HT-29 (cell line): ENCODE data around the gene GPAT2. TPM values are rescaled to one million over a fixed set of nuclear protein-coding genes. Genes with fewer than 3 reads are reported as not detected.
"Not testable (repeated sequence)": the region's sequence is repeated elsewhere in the genome, so short reads cannot be mapped to it uniquely, and the experiment has no call there.

ENCODE experiments used
- DNase-seq: peaks from one replicate; pipeline ENCODE4 v3.0.0-alpha.2; 2015; ENCODE audit warnings: low spot score
- total RNA-seq: library from RNA; depleted of rRNA; stranded (reverse); fragments of >200 nt; shearing (Covaris generic); gene quantifications from 2 replicates; pipeline ENCODE4 v1.2.3, GENCODE V29; 2014; rRNA removed

The GPAT2 gene, protein sequence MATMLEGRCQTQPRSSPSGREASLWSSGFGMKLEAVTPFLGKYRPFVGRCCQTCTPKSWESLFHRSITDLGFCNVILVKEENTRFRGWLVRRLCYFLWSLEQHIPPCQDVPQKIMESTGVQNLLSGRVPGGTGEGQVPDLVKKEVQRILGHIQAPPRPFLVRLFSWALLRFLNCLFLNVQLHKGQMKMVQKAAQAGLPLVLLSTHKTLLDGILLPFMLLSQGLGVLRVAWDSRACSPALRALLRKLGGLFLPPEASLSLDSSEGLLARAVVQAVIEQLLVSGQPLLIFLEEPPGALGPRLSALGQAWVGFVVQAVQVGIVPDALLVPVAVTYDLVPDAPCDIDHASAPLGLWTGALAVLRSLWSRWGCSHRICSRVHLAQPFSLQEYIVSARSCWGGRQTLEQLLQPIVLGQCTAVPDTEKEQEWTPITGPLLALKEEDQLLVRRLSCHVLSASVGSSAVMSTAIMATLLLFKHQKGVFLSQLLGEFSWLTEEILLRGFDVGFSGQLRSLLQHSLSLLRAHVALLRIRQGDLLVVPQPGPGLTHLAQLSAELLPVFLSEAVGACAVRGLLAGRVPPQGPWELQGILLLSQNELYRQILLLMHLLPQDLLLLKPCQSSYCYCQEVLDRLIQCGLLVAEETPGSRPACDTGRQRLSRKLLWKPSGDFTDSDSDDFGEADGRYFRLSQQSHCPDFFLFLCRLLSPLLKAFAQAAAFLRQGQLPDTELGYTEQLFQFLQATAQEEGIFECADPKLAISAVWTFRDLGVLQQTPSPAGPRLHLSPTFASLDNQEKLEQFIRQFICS
- not detected in 2 replicates for total RNA-seq

- DNase-seq = not testable (repeated sequence)
These were observed at the start of gene GPAT2 for GRCh38 chr2:96034792-96035191. Gene GPAT2, minus strand, starts transcription at chr2:96034916. Its CDS starts 2,557 bp downstream, at chr2:96032359.

DNA sequence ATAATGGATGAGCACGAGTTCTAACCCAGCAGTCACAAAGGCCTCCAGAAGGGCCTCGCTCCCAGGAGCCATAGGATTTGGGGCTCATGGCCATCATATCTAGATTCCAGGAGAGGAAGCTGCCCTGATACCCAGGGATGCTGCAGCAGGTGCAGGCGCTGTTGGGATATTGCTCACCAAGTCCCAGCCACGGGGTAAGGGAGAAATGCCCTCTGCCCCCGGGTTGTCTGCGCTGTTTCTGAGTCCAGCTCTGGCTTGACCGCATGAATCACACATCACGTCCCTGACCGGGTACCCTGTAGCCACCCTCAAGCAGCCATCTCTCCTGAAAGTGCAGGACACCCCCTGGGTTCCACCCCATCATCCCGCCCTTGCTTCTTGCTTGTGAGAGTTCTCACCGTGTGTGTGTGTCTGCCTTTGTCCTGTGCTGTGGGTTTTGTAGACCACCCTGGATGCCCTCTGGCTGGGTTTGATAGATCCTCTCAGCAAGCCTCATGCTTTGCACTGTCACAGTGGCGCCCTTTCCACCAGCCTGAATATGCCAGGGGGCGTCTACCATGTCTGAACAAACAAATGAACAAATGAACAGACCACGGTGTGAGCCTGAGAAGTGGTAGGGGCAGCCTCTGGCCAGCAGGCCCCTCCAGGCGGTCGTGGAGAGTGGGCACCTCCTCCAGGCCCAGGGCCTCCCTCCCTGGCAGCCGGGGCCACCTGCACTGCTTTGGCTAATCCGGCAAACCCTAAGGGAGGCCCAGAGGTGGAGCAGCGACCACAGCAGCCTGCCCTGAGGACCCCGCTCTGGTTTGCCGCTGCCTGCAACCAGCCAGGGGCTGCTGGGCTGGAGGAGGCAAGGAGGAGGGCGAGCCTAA is 49.5 kb upstream of the GPAT2 start:
- no peak for DNase-seq

DNA sequence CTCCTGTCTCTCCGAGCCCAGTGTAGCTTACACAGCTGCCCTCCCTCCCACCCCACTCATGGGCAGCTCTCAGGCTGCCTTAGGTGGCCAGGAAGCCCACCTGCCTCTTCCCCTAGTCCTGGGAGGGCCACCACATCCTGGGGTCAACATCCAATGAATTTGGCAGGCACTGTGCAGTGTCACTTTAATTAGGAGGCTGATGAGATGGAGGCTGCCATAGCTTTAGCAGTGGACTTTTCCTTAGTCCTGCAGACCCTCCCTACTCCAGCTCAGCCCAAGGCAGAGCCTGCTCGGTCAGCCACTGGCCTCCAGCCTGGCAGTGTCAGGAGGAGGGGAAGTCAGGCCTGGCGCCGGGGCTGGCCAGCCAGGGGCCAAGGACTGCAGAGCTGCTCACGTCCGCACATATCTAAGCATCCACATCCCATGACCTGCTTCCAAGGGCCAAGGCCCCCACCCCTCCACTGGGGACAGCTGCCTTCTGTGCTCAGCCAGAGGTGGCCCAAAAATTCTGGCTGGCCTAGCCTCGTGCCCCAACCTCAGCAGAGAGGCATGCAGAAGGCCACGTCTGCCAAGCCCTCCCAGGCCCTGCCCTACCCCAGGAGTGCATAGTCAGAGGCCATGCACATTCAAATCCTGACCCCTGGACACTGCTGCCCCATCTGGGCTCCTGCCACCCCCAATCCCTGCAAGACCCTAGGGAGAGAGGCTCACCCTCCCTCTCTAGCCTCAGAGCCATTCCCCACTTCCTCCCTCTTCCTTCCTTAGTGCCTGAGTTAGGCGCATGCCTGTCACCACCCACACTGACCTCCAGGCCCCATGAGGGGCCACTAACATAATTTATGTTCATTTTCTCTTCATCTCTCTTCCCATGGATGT is 48.6 kb upstream of the GPAT2 start:
- DNase-seq = no peak

GRCh38 chr2:96082211-96083063 is 47.7 kb upstream of the GPAT2 start:
- no peak for DNase-seq

GRCh38 chr2:96081042-96081441 is 46.3 kb upstream of the GPAT2 start:
- DNase-seq = no peak

DNA sequence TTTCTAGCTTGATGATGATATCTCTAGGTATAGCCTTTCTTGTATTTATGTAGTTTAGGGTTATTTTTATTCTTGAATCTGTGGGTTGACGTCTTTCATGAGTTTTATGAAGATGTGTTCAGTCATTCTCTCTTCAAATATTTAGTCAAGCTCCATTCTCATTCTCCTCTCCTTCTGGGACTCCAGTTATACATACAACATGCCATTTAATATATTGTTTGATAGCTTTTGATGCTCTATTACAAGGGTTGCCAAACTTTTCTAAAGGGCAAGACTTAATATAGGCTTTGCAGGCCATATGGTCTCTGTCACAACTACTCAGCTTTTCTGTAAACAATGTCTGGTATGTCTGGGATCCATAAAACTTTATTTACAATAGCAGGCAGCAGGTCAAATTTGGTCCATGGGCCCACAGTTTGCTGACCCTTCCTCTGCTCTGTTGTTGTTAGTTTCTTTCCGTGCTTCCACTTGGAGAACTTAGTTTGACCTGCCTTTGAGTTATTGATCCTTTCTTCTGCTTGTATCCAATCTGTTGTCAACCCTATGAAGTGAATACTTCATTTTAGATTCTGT is 40.6 kb upstream of the GPAT2 start:
- no peak for DNase-seq

DNA sequence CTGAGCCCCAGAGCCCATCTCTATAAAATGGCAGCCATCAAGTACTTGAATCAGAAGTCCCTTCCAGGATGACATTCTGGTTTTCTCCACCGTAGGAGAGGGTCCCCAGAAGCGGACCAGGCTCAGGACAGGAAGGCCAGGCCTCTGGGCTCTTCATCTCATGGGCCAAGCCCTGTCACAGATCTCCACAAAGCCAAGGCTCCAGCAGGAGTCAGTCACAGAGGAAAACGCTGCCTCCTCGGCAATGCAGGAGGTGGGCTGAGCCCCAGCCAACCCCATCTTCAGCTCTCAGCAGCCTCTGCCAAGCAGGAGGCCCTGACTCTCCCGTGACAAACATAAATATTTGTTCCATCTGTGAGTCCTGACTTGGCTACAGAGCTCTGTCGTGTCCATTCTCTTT is 39.4 kb upstream of the GPAT2 start:
- no peak for DNase-seq

DNA sequence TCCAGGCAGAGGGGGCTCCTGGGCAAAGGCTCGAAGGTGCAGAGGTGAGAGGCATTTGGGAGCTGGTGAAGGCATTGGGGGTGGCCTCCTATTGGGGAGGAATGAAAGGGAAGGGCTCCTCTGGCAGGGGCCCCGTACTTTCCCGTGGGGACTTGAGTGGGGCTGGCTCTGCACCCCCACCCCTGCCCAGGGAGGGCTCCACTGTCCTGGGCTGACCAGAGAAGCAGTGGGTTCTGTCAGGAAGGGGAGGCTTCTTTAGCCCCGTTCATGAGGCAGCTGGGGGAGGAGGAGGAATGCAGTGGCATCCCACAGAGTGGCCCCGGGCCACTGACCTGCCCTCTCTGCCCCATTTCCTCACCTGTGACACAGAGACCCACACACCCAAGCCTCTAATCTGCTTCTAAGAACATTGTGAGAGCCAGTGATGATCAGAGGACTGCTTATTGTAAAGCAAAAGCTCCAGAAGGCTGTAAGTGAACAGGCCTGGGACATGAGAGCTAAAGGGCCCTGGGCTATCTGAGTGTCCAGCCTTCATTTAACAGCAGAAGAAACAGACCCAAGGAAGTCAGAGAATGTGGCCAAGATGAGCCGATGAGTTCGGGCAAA is 38.6 kb upstream of the GPAT2 start:
- no peak for DNase-seq

DNA sequence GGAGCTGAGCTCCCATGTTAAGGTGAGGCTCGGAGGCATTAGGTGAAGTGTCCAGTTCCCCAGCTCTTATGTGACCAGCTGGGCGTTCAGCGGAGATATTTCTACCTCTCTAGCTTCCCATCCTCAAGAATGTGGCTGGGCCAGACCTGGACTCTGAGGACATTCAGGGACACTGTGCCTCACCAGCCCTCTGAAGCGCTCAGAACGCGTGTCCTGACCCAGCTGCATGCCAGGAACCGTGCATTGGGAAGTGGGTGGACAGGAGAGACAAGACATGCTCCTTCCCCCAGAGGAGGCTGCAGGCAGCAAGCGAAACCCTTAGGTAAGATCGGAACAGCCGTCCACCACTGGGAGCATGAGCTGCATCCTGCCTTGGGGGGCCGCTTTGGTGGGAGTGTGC is 38.0 kb upstream of the GPAT2 start:
- no peak for DNase-seq

- DNase-seq = not testable (repeated sequence)
These were observed 37.3 kb upstream of the GPAT2 start for GRCh38 chr2:96071977-96072491.

GRCh38 chr2:96071087-96071976 is 36.6 kb upstream of the GPAT2 start:
- not testable (repeated sequence) for DNase-seq

GRCh38 chr2:96070351-96070750 is 35.6 kb upstream of the GPAT2 start:
- DNase-seq = not testable (repeated sequence)

DNA sequence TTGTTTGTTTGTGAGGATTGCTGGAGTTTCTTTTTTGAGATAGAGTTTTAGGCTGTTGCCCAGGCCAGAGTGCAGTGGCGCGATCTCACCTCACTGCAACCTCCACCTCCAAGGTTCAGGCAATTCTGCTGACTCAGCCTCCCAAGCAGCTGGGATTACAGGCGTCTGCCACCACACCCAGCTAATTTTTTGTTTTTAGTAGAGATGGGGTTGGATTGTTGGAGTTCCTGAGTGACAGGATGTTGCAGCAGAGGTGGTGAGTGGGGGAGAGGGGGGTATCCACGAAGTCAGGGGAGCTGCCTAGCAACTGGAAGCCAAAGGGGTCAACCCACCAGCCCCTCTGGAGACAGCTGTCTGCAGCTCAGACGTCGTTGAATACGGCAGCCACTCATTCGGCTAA is 35.2 kb upstream of the GPAT2 start:
- not testable (repeated sequence) for DNase-seq

GRCh38 chr2:96067902-96068581 is 33.3 kb upstream of the GPAT2 start:
- not testable (repeated sequence) for DNase-seq

DNA sequence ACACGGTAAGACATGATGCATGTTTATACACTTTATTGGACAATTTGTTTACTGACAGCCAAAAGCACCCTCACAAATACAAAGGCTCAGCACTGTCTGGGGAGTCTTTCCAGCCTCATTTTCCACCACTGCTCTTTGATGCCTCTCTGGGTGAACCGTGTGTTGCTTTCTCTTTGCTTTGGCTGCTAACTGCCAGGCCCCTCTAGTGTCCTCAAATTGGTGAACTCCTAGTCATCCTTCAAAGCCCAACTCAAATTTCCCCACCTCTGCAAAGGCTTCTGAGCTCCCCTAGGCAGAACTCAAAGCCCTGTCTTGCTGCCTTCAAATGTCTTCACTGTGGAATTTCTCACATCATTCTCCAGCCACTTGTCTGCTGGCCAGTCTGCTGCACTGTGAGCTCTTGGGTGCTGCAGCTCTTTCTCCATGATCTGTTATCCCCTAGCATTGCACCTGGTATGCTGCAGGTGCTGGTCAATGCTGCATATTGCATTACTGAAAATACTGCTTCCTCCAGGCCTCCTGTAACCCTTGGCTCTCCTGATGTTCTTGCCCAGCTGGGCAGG is 32.5 kb upstream of the GPAT2 start:
- DNase-seq = not testable (repeated sequence)

GRCh38 chr2:96066511-96066910 is 31.8 kb upstream of the GPAT2 start:
- DNase-seq = not testable (repeated sequence)

- not testable (repeated sequence) for DNase-seq
These were observed 31.2 kb upstream of the GPAT2 start for GRCh38 chr2:96065954-96066353.
